ENCODE measurements around the gene ARHGAP45. TPM values are rescaled to one million over a fixed set of nuclear protein-coding genes. Genes with fewer than 3 reads are reported as not detected.

ARHGAP45 gene
- polyA plus RNA-seq, 2 of the 4 experiments (the other 2 are of a cell fraction), result 1.2 to 1.9 TPM

DNA sequence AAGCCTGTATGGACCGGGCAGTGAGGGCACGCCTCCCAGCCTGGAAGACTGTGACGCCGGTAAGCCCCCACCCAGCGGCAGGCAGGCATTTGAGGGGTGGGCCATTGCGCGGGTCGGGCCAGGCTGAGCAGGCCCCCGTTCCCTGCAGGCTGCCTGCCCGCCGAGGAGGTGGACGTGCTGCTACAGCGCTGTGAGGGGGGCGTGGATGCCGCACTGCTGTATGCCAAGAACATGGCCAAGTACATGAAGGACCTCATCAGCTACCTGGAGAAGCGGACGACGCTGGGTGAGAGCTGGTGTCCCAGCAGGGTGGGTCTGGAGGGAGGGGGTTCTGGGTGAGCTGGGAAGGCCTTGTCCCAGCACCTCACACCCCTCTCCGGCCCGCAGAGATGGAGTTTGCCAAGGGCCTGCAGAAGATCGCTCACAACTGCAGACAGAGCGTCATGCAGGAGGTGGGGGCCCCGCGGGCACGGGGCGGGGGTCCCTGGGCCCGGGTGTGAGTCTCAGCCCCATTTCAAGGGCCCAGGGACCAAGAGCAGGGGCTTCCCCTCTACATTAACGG lies 7.1 kb downstream of the ARHGAP45 start:
- Histone ChIP-seq H3K4me1 (peaks cover 13% of the 10 kb centered on the region), H3K4me2 (peak overlapping the region; percentile 98), H3K4me3 (peak overlapping the region; percentile 61), H3K9me3 (no peaks in the 10 kb centered on the region), H3K27ac (peak overlapping the region; percentile 96 to 99)
- WGBS (ENCODE audit: missing lambda C conversion rate), result 94% methylated on average over 3 of the region's 28 CpGs
- DNase-seq (ENCODE audit: low read depth in 1 of 2, low spot score in 1 of 2), result no peak
- ATAC-seq, result peak; percentile 20 to 28; a peak in 4 of 6 replicates
- ChIA-PET POLR2A (interaction anchor here (0.6 to 1.4 kb wide), 6 partner anchors 9 to 195 kb away, joined by 3 to 8 read pairs (median 3); partner anchors contain the start of gene POLR2E), CTCF (interaction anchor here (1.6 kb wide), 1 partner anchor 9 kb away, joined by 4 read pairs; no protein-coding TSS in a partner anchor)
- TF ChIP-seq SREBF2 (IDR thresholded peaks at IDR 0.05) (no peak), CHD2 (IDR thresholded peaks at IDR 0.05; ENCODE audit: low read length, partially characterized antibody) (no peak), EP300 (IDR thresholded peaks at IDR 0.05) (no peak), RARB (CRISPR knock-in tag; IDR thresholded peaks at IDR 0.05) (no peak), POLR2AphosphoS2 (conservative IDR thresholded peaks at IDR 0.05; ENCODE audit: low read length) (no peak), RAD21 (conservative IDR thresholded peaks at IDR 0.05 in 1 of 2, IDR thresholded peaks at IDR 0.05 in 1 of 2) (no peak), CEBPB (IDR thresholded peaks at IDR 0.05) (no peak), BCL3 (IDR thresholded peaks at IDR 0.05) (no peak), HEYL (CRISPR knock-in tag; IDR thresholded peaks at IDR 0.05) (no peak), POLR2A (IDR thresholded peaks at IDR 0.05; ENCODE audit: low read length) (no peak), HOXB5 (CRISPR knock-in tag; IDR thresholded peaks at IDR 0.05) (no peak), CBX8 (IDR thresholded peaks at IDR 0.05) (no peak), NPAS2 (CRISPR knock-in tag; IDR thresholded peaks at IDR 0.05; ENCODE audit: borderline replicate concordance) (no peak), CHD4 (IDR thresholded peaks at IDR 0.05; ENCODE audit: borderline replicate concordance) (no peak), ATOH8 (CRISPR knock-in tag; IDR thresholded peaks at IDR 0.05; ENCODE audit: low read depth) (no peak), PBX3 (IDR thresholded peaks at IDR 0.05) (no peak)
- TF ChIP-seq, protein P1, sequence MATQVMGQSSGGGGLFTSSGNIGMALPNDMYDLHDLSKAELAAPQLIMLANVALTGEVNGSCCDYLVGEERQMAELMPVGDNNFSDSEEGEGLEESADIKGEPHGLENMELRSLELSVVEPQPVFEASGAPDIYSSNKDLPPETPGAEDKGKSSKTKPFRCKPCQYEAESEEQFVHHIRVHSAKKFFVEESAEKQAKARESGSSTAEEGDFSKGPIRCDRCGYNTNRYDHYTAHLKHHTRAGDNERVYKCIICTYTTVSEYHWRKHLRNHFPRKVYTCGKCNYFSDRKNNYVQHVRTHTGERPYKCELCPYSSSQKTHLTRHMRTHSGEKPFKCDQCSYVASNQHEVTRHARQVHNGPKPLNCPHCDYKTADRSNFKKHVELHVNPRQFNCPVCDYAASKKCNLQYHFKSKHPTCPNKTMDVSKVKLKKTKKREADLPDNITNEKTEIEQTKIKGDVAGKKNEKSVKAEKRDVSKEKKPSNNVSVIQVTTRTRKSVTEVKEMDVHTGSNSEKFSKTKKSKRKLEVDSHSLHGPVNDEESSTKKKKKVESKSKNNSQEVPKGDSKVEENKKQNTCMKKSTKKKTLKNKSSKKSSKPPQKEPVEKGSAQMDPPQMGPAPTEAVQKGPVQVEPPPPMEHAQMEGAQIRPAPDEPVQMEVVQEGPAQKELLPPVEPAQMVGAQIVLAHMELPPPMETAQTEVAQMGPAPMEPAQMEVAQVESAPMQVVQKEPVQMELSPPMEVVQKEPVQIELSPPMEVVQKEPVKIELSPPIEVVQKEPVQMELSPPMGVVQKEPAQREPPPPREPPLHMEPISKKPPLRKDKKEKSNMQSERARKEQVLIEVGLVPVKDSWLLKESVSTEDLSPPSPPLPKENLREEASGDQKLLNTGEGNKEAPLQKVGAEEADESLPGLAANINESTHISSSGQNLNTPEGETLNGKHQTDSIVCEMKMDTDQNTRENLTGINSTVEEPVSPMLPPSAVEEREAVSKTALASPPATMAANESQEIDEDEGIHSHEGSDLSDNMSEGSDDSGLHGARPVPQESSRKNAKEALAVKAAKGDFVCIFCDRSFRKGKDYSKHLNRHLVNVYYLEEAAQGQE (IDR thresholded peaks at IDR 0.05), result no peak
- FAIRE-seq, result no peak

DNA sequence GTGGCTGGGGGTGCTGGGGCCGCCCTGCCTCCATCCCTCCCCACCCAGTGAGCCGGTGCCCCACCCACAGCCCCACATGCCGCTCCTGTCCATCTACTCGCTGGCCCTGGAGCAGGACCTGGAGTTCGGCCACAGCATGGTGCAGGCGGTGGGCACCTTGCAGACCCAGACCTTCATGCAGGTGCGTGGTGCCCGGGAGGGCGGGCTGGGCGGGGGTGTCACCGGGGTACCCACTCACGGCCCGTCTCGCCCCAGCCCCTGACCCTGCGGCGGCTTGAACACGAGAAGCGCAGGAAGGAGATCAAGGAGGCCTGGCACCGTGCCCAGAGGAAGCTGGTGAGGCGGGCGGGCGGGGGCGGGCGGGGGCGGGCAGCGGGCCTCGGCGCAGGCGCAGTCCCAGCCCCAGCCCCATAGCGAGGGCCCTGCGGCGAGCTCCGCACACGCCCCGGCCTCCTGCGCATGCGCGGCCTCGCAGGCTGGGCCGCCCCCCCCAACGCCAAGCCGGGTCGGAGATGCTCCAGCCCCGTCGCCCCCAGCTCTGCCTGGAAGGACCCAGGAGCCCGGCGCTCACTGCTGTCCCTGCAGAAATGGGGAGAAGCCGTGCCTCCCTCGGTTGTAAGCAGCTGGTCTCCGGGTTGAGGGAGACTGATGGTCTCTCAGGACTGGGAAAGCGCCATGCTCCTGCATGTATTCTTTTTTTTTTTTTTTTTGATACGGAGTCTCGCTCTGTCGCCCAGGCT lies 7.7 kb downstream of the ARHGAP45 start:
- H3K4me2 ChIP-seq, result peak overlapping the region; percentile 98
- TF ChIP-seq SMC3 (IDR thresholded peaks at IDR 0.05) (no peak), NFE2L2 (conservative IDR thresholded peaks at IDR 0.05; ENCODE audit: low read length) (no peak), CHD4 (IDR thresholded peaks at IDR 0.05; ENCODE audit: borderline replicate concordance) (no peak), POLR2AphosphoS2 (conservative IDR thresholded peaks at IDR 0.05; ENCODE audit: low read length) (no peak), NPAS2 (CRISPR knock-in tag; IDR thresholded peaks at IDR 0.05; ENCODE audit: borderline replicate concordance) (no peak), USF2 (IDR thresholded peaks at IDR 0.05) (no peak), ZSCAN20 (CRISPR knock-in tag; IDR thresholded peaks at IDR 0.05) (no peak), CBX2 (IDR thresholded peaks at IDR 0.05; ENCODE audit: borderline replicate concordance, low read depth) (no peak)
- TF ChIP-seq, protein P2, sequence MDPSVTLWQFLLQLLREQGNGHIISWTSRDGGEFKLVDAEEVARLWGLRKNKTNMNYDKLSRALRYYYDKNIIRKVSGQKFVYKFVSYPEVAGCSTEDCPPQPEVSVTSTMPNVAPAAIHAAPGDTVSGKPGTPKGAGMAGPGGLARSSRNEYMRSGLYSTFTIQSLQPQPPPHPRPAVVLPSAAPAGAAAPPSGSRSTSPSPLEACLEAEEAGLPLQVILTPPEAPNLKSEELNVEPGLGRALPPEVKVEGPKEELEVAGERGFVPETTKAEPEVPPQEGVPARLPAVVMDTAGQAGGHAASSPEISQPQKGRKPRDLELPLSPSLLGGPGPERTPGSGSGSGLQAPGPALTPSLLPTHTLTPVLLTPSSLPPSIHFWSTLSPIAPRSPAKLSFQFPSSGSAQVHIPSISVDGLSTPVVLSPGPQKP (IDR thresholded peaks at IDR 0.05; ENCODE audit: low read depth, low read length), result no peak

More for the DNA sequence above, 7.7 kb downstream of the ARHGAP45 start:
- DNase-seq (ENCODE audit: low read depth in 1 of 2, low spot score in 1 of 2), result peak; percentile 74
- no peak for FAIRE-seq
- Histone ChIP-seq H3K9me3 (no peaks in the 10 kb centered on the region), H3K4me3 (peak overlapping the region; percentile 61), H3K27ac (peak overlapping the region; percentile 96 to 99), H3K4me1 (peaks cover 13% of the 10 kb centered on the region)
- 5% methylated on average over 9 of the region's 54 CpGs for WGBS (ENCODE audit: missing lambda C conversion rate)
- peak; percentile 76 to 80 for ATAC-seq
- ChIA-PET POLR2A (interaction anchor here (0.6 to 1.4 kb wide), 7 partner anchors 10 to 194 kb away, joined by 3 to 8 read pairs (median 3); partner anchors contain the start of gene POLR2E), CTCF (interaction anchor here (1.2 to 1.8 kb wide), 4 partner anchors 10 to 192 kb away, joined by 4 to 5 read pairs (median 4); no protein-coding TSS in a partner anchor)

Data from A549 (cell line).